ENCODE results near the gene CCDC178. TPM values are rescaled to one million over a fixed set of nuclear protein-coding genes. Genes with fewer than 3 reads are reported as not detected.

CCDC178 gene
- total RNA-seq, 1 donor from 2014 or later = 0.51 TPM

Other genes with a start within 250 kb of the CCDC178 start
- 0.13 and 0.76 TPM in 2 replicates for gene ASXL3, start 137.5 kb upstream of the CCDC178 start, total RNA-seq